ENCODE data around the gene MAP4K3. TPM values are rescaled to one million over a fixed set of nuclear protein-coding genes. Genes with fewer than 3 reads are reported as not detected.

MAP4K3 gene
- total RNA-seq, result 100 to 1,000 TPM in 2 of 5 donors, 10 to 100 TPM in 3; 86.4 to 166 (median 95.1) TPM
- polyA plus RNA-seq, result 10 to 100 TPM; 13.5 to 20.0 (median 15.5) TPM
- long read RNA-seq, donor 1, partial matches to known transcripts, result 12 of 12 reads
- long read RNA-seq, donor 1, other reads (novel, unspliced or antisense), result 0 of 12 reads
- long read RNA-seq, donor 2, full-length matches to known transcripts, result 2 of 9 reads
- long read RNA-seq, donor 2, partial matches to known transcripts, result 7 of 9 reads
- long read RNA-seq, donor 2, other reads (novel, unspliced or antisense), result 0 of 9 reads
- long read RNA-seq, donor 3, result 0 reads
- long read RNA-seq, donor 4, result 0 reads
- long read RNA-seq, donor 5, full-length matches to known transcripts, result 1 of 7 reads
- long read RNA-seq, donor 5, partial matches to known transcripts, result 6 of 7 reads
- long read RNA-seq, donor 5, other reads (novel, unspliced or antisense), result 0 of 7 reads
- long read RNA-seq, donor 6, result 0 reads
- long read RNA-seq, donor 7, result 0 reads
- long read RNA-seq, donor 8, full-length matches to known transcripts, result 1 of 1 reads
- long read RNA-seq, donor 8, partial matches to known transcripts, result 0 of 1 reads
- long read RNA-seq, donor 8, other reads (novel, unspliced or antisense), result 0 of 1 reads
- long read RNA-seq, donor 9, partial matches to known transcripts, result 23 of 26 reads
- long read RNA-seq, donor 9, other reads (novel, unspliced or antisense), result 0 of 26 reads
- long read RNA-seq, donor 10, result 0 reads

GRCh38 chr2:39436592-39437521 is at the start of gene MAP4K3:
Gene MAP4K3 (minus strand): TSS chr2:39437285. CDS start chr2:39436987, 298 bp downstream.
- Histone ChIP-seq H3K4me3 (peak within 1 kb of the TSS; percentile 60 to 89 (median 76)), H3K27ac (peak within 1 kb of the TSS; percentile 90 to 98 (median 95)), H3K36me3 (no peaks in the 10 kb centered on the region), H3K4me1 (peaks cover 28 to 69% (median 53%) of the 10 kb centered on the region in 4 donors), H3K27me3 (no peaks in the 10 kb centered on the region), H3K9me3 (no peaks in the 10 kb centered on the region)
- TF ChIP-seq POLR2AphosphoS5 (IDR thresholded peaks at IDR 0.05) (peak; percentile 35 to 92 (median 87)), POLR2A (IDR thresholded peaks at IDR 0.05) (peak in 1 of 4 donors; percentile 69), EP300 (IDR thresholded peaks at IDR 0.05) (no peak), CTCF (IDR thresholded peaks at IDR 0.05) (no peak)
- intact Hi-C loops (cut with DNase I; ENCODE audit: low total_unique reads), result no loop called here
- WGBS, 5 donors, result 0 to 1% (median 0%) methylated on average over 65 to 108 of the region's 109 CpGs
- peak; percentile 93 to 98 for DNase-seq

GRCh38 chr2:39486071-39486470 is 49.0 kb upstream of the MAP4K3 start:
- no peaks in the 10 kb centered on the region for H3K36me3 ChIP-seq
- H3K9me3 ChIP-seq, result no peaks in the 10 kb centered on the region
- no peak overlapping the region for H3K4me3 ChIP-seq
- no peak overlapping the region for H3K27ac ChIP-seq
- WGBS, 5 donors, result 78 to 89% (median 86%) methylated on average over 2 of the region's 2 CpGs
- intact Hi-C loops (cut with DNase I; ENCODE audit: low total_unique reads), result no loop called here
- H3K27me3 ChIP-seq, result no peaks in the 10 kb centered on the region
- no peak for DNase-seq
- TF ChIP-seq POLR2A (IDR thresholded peaks at IDR 0.05) (no peak), POLR2AphosphoS5 (IDR thresholded peaks at IDR 0.05) (no peak), EP300 (IDR thresholded peaks at IDR 0.05) (no peak), CTCF (IDR thresholded peaks at IDR 0.05) (no peak)
- peaks cover 0 to 45% (median 7%) of the 10 kb centered on the region in 4 donors for H3K4me1 ChIP-seq

- Histone ChIP-seq H3K27ac (no peak overlapping the region), H3K4me3 (no peak overlapping the region), H3K9me3 (no peaks in the 10 kb centered on the region), H3K4me1 (peaks cover 0 to 45% (median 5%) of the 10 kb centered on the region in 4 donors), H3K36me3 (no peaks in the 10 kb centered on the region), H3K27me3 (no peaks in the 10 kb centered on the region)
- TF ChIP-seq POLR2AphosphoS5 (IDR thresholded peaks at IDR 0.05) (no peak), CTCF (IDR thresholded peaks at IDR 0.05) (no peak), POLR2A (IDR thresholded peaks at IDR 0.05) (no peak), EP300 (IDR thresholded peaks at IDR 0.05) (no peak)
- WGBS, 5 donors, result 46 to 57% (median 55%) methylated on average over 3 of the region's 3 CpGs
- intact Hi-C loops (cut with DNase I; ENCODE audit: low total_unique reads), result no loop called here
- DNase-seq, result no peak
These were observed 47.8 kb upstream of the MAP4K3 start for GRCh38 chr2:39484620-39485495.
